Hematopoietic multipotent progenitor cell treated with erythropoietin and hydrocortisone succinate and interleukin-3 and kit ligand, for 17 days (in vitro differentiated cells): ENCODE measurements around the gene OPRM1.

Experiments
- DNase-seq: peaks from one replicate; pipeline ENCODE4 v3.0.0-alpha.2; 2015; ENCODE audit warnings: low spot score

The OPRM1 gene

GRCh38 chr6:154086510-154086909 lies 47.5 kb downstream of the OPRM1 start:
- DNase-seq = no peak

- no peak for DNase-seq
These were observed 53.4 kb downstream of the OPRM1 start for GRCh38 chr6:154092326-154092962.

- DNase-seq = no peak
These were observed 54.4 kb downstream of the OPRM1 start for GRCh38 chr6:154093231-154094044.

GRCh38 chr6:154095571-154095970 lies 56.5 kb downstream of the OPRM1 start:
- no peak for DNase-seq

- DNase-seq = no peak
These were observed 57.3 kb downstream of the OPRM1 start for GRCh38 chr6:154096316-154096715.

GRCh38 chr6:154096834-154097233 lies 57.8 kb downstream of the OPRM1 start:
- no peak for DNase-seq

GRCh38 chr6:154099211-154099610 lies 60.2 kb downstream of the OPRM1 start:
- DNase-seq = no peak

- no peak for DNase-seq
These were observed 67.2 kb downstream of the OPRM1 start for GRCh38 chr6:154106251-154106650.

GRCh38 chr6:154111025-154111424 lies 72.0 kb downstream of the OPRM1 start:
- DNase-seq = no peak

- DNase-seq = no peak
These were observed 73.3 kb downstream of the OPRM1 start for GRCh38 chr6:154112181-154112809.

- no peak for DNase-seq
These were observed 74.4 kb downstream of the OPRM1 start for GRCh38 chr6:154113392-154113791.

- DNase-seq = no peak
These were observed 78.4 kb downstream of the OPRM1 start for GRCh38 chr6:154117485-154117884.

- DNase-seq = no peak
These were observed 83.3 kb downstream of the OPRM1 start for GRCh38 chr6:154122195-154122925.

- no peak for DNase-seq
These were observed 84.3 kb downstream of the OPRM1 start for GRCh38 chr6:154123155-154123956.

- no peak for DNase-seq
These were observed 86.4 kb downstream of the OPRM1 start for GRCh38 chr6:154125421-154125820.

GRCh38 chr6:154127657-154128056 lies 88.6 kb downstream of the OPRM1 start:
- DNase-seq = no peak

- DNase-seq = no peak
These were observed 95.6 kb downstream of the OPRM1 start for GRCh38 chr6:154134471-154135147.

GRCh38 chr6:154138793-154139192 lies 99.8 kb downstream of the OPRM1 start:
- no peak for DNase-seq

- no peak for DNase-seq
These were observed 100.9 kb downstream of the OPRM1 start for GRCh38 chr6:154139892-154140291.

GRCh38 chr6:154140743-154141142 lies 101.7 kb downstream of the OPRM1 start:
- DNase-seq = no peak

GRCh38 chr6:154143753-154144152 lies 104.7 kb downstream of the OPRM1 start:
- no peak for DNase-seq
